Lung microvascular endothelial cell (primary cell): ENCODE results near the gene FEZF1. TPM values are rescaled to one million over a fixed set of nuclear protein-coding genes. Genes with fewer than 3 reads are reported as not detected.
"Not testable (repeated sequence)": the region's sequence is repeated elsewhere in the genome, so short reads cannot be mapped to it uniquely, and the experiment has no call there.

Source experiments
- DNase-seq, 2 donors: peaks; one replicate each; pipeline versions ENCODE4 v3.0.0 to v3.0.0-alpha.2; 2010; ENCODE audit warnings: low read depth in 2 of 2
- total RNA-seq: library from RNA; depleted of rRNA; stranded (reverse); fragments of >200 nt; gene quantifications from 2 replicates; pipeline ENCODE4 v1.2.1, GENCODE V29; 2014

Gene FEZF1
- total RNA-seq, 1 donor from 2014 or later, result not detected

- DNase-seq, result no peak
Measured at GRCh38 chr7:122307228-122307621, 2.7 kb upstream of the FEZF1 start.

GRCh38 chr7:122306320-122307227 lies 2.0 kb upstream of the FEZF1 start:
- no peak for DNase-seq

GRCh38 chr7:122305475-122306319 lies 1.1 kb upstream of the FEZF1 start:
- no peak for DNase-seq

- DNase-seq, result no peak
Measured at GRCh38 chr7:122304996-122305421, 459 bp upstream of the FEZF1 start.

- DNase-seq, result no peak
Measured at GRCh38 chr7:122303531-122304318, 825 bp downstream of the FEZF1 start.

- no peak for DNase-seq
Measured at GRCh38 chr7:122302761-122303530, 1.6 kb downstream of the FEZF1 start.

- DNase-seq, result no peak
Measured at GRCh38 chr7:122301858-122302760, 2.4 kb downstream of the FEZF1 start.

- DNase-seq, result no peak
Measured at GRCh38 chr7:122300956-122301833, 3.4 kb downstream of the FEZF1 start.

GRCh38 chr7:122300211-122300932 lies 4.2 kb downstream of the FEZF1 start:
- no peak for DNase-seq

- no peak for DNase-seq
Measured at GRCh38 chr7:122299624-122300210, 4.8 kb downstream of the FEZF1 start.

- no peak for DNase-seq
Measured at GRCh38 chr7:122298618-122299017, 5.9 kb downstream of the FEZF1 start.

- DNase-seq, result no peak
Measured at GRCh38 chr7:122298131-122298530, 6.4 kb downstream of the FEZF1 start.

- no peak for DNase-seq
Measured at GRCh38 chr7:122291189-122291588, 13.4 kb downstream of the FEZF1 start.

GRCh38 chr7:122290476-122290875 lies 14.1 kb downstream of the FEZF1 start:
- DNase-seq, result no peak

GRCh38 chr7:122289426-122289825 lies 15.1 kb downstream of the FEZF1 start:
- DNase-seq, result no peak

- DNase-seq, result not testable (repeated sequence)
Measured at GRCh38 chr7:122284608-122285007, 19.9 kb downstream of the FEZF1 start.

- DNase-seq, result no peak
Measured at GRCh38 chr7:122273117-122273516, 31.4 kb downstream of the FEZF1 start.

- DNase-seq, result no peak
Measured at GRCh38 chr7:122269241-122269640, 35.3 kb downstream of the FEZF1 start.
